GM19238 (cell line): Measurements from ENCODE around the gene LGALS8.

ENCODE experiments used
- DNase-seq: peaks from one replicate; pipeline ENCODE4 v3.0.0; 2011; ENCODE audit warnings: low spot score; ENCODE audit not compliant: insufficient read length

LGALS8 gene

GRCh38 chr1:236589531-236589930 is 65.7 kb downstream of the LGALS8 start:
- no peak for DNase-seq

DNA sequence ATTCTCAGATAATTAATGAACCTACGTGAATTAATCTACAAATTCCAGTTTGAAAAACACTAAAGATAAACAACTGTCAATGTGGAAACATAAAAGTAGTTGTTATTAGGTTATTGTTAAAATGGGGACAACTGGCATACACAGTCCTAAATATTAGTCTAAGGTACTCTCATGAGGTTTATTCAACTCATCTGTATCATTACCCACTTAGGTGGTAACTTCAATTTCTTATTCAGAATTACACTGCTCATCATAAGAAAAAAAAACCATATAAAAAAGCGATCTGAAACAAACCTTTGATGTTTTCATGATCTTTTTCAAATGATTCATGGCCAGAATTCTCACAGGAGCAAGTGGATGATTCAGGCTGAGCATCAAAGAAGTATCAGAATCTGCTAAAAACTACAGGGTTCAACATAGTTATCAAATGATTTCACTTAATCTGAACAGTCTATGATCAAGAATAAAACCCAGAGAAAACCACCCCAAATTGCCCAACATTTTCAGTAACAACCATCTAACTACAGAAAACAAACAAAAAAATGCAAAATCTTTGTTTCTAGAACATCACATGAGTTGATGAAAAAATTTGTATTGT is 66.9 kb downstream of the LGALS8 start:
- DNase-seq: no peak

GRCh38 chr1:236602171-236602570 is 78.4 kb downstream of the LGALS8 start:
- no peak for DNase-seq
